ENCODE measurements around the gene DSCAML1.

The DSCAML1 gene

DNA sequence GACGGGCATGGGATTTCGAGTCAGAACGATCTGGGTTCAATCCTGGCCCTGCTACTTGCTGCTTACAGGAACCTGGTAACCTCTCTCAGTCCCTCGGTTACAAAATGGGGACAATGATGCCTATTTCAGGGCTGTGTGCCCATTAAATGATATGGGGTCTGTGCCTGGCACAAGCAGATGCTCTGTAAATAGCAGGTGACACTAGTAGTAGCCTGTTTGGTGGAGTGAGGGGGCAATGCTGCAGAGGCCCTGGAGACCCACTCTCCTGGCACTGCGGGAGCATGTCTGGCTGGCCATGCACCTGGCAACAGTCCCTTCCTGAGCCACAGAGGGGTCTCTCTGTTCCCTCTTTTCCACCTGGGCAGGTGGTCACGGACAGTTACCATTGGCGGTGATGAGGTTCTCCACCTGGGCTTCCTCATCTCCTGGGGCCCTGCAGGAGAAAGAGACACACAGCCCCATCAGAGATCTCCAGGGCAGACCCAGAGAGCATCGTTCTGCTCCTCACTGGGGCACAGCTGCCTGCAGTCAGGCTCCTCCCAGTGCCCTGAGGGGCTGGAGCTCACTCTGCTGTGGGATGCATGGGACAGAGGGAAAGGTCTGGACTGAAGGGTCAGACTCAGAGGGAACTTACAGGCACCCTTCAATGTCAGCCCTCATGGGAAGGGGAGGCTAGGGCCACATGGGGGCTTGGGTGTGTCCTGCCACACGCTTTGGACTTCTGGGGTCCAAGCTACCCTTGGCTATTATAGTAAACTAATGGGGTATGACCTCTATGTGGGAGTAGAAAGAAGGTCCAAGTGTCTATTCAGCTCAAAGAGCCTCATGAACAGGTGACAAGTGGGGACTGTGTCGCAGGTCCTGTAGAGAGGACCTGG lies 43.2 kb upstream of the DSCAML1 start:
- Histone ChIP-seq H3K27me3 (ENCODE audit: insufficient read depth, low read length) (no peaks in the 10 kb centered on the region), H4K20me1 (ENCODE audit: insufficient read depth, low read length) (no peaks in the 10 kb centered on the region), H3K4me3 (ENCODE audit: low read depth, low read length, poor library complexity, severe bottlenecking) (no peak overlapping the region), H3K27ac (ENCODE audit: low read depth, low read length, poor library complexity, severe bottlenecking) (no peak overlapping the region), H3F3A (ENCODE audit: insufficient read depth, low read length) (no peaks in the 10 kb centered on the region), H3K9ac (ENCODE audit: low read length) (no peak overlapping the region), H3K9me2 (ENCODE audit: low read depth, low read length) (no peaks in the 10 kb centered on the region), H3K4me1 (ENCODE audit: insufficient read depth, low read length, severe bottlenecking) (no peaks in the 10 kb centered on the region), H3K4me2 (ENCODE audit: low read length) (no peak overlapping the region), H3K36me3 (ENCODE audit: insufficient read depth, low read length) (no peaks in the 10 kb centered on the region), H3K9me3 (ENCODE audit: low read length) (no peaks in the 10 kb centered on the region), H2AFZ (ENCODE audit: low read length) (no peak overlapping the region), H3K79me2 (ENCODE audit: insufficient read depth, low read length) (no peaks in the 10 kb centered on the region)
- TF ChIP-seq EZH2 (IDR thresholded peaks at IDR 0.05; ENCODE audit: borderline replicate concordance, low read length) = no peak
- TF ChIP-seq, protein P1, sequence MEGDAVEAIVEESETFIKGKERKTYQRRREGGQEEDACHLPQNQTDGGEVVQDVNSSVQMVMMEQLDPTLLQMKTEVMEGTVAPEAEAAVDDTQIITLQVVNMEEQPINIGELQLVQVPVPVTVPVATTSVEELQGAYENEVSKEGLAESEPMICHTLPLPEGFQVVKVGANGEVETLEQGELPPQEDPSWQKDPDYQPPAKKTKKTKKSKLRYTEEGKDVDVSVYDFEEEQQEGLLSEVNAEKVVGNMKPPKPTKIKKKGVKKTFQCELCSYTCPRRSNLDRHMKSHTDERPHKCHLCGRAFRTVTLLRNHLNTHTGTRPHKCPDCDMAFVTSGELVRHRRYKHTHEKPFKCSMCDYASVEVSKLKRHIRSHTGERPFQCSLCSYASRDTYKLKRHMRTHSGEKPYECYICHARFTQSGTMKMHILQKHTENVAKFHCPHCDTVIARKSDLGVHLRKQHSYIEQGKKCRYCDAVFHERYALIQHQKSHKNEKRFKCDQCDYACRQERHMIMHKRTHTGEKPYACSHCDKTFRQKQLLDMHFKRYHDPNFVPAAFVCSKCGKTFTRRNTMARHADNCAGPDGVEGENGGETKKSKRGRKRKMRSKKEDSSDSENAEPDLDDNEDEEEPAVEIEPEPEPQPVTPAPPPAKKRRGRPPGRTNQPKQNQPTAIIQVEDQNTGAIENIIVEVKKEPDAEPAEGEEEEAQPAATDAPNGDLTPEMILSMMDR (IDR thresholded peaks at IDR 0.05; ENCODE audit: low read length) = no peak

DNA sequence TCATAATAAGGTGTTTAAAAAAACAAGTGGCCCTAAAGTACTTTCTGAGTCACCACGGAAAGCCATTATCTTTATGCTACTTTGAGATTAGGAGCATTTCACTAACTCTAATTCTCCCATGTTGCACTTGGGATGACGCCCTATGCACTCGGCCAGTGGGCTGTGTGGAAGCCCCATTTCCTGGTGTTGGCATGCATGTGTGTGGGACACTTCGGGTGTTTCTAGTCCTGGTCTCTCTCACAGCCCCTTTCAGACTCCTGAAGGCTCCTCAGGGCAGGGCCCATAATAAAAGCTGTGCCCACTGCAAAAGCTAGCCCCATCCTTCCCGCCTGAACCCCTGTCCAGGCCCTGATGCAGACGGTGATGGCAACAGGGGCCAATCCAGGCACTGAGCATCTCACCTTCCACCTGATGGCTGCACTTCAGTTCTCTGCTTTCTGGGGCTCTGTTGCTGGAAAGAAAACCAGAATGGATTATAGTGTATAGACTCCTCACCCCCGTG lies 42.4 kb upstream of the DSCAML1 start:
- H3K9me2 ChIP-seq (ENCODE audit: low read depth, low read length) = no peaks in the 10 kb centered on the region
- no peak overlapping the region for H2AFZ ChIP-seq (ENCODE audit: low read length)
- no peak for TF ChIP-seq EZH2 (IDR thresholded peaks at IDR 0.05; ENCODE audit: borderline replicate concordance, low read length)
- TF ChIP-seq, protein P1 (IDR thresholded peaks at IDR 0.05; ENCODE audit: low read length) = no peak
- H3K9me3 ChIP-seq (ENCODE audit: low read length) = no peaks in the 10 kb centered on the region
- no peak overlapping the region for H3K4me2 ChIP-seq (ENCODE audit: low read length)
- H3K4me3 ChIP-seq (ENCODE audit: low read depth, low read length, poor library complexity, severe bottlenecking) = no peak overlapping the region
- no peaks in the 10 kb centered on the region for H3K36me3 ChIP-seq (ENCODE audit: insufficient read depth, low read length)
- H3K79me2 ChIP-seq (ENCODE audit: insufficient read depth, low read length) = no peaks in the 10 kb centered on the region
- no peaks in the 10 kb centered on the region for H4K20me1 ChIP-seq (ENCODE audit: insufficient read depth, low read length)
- no peak overlapping the region for H3K9ac ChIP-seq (ENCODE audit: low read length)
- no peaks in the 10 kb centered on the region for H3K27me3 ChIP-seq (ENCODE audit: insufficient read depth, low read length)
- no peaks in the 10 kb centered on the region for H3K4me1 ChIP-seq (ENCODE audit: insufficient read depth, low read length, severe bottlenecking)
- no peaks in the 10 kb centered on the region for H3F3A ChIP-seq (ENCODE audit: insufficient read depth, low read length)
- H3K27ac ChIP-seq (ENCODE audit: low read depth, low read length, poor library complexity, severe bottlenecking) = no peak overlapping the region

DNA sequence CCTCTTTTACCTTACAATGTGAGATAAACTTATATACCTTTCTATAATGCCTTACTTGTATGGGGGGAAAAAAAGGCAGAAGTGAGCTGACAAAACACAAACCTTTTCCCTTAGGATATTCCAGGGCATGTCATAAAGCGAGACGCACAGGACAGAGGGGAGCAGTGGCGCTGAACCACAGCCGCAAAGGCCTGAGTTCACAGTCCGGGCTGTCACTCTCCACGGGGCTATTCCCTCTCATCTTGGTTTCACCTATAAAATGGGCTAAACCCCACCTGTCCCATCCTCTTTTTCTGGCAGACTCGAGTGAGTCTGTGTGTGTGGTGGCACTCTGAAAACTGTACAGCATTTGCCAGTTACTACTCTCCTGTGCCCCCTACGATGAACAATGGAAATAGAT lies 41.9 kb upstream of the DSCAML1 start:
- no peaks in the 10 kb centered on the region for H3K36me3 ChIP-seq (ENCODE audit: insufficient read depth, low read length)
- no peaks in the 10 kb centered on the region for H3K9me3 ChIP-seq (ENCODE audit: low read length)
- no peaks in the 10 kb centered on the region for H3K79me2 ChIP-seq (ENCODE audit: insufficient read depth, low read length)
- no peak overlapping the region for H2AFZ ChIP-seq (ENCODE audit: low read length)
- TF ChIP-seq, protein P1 (IDR thresholded peaks at IDR 0.05; ENCODE audit: low read length) = no peak
- no peak for TF ChIP-seq EZH2 (IDR thresholded peaks at IDR 0.05; ENCODE audit: borderline replicate concordance, low read length)
- H3K27me3 ChIP-seq (ENCODE audit: insufficient read depth, low read length) = no peaks in the 10 kb centered on the region
- no peak overlapping the region for H3K27ac ChIP-seq (ENCODE audit: low read depth, low read length, poor library complexity, severe bottlenecking)
- H3K4me3 ChIP-seq (ENCODE audit: low read depth, low read length, poor library complexity, severe bottlenecking) = no peak overlapping the region
- H3K9ac ChIP-seq (ENCODE audit: low read length) = no peak overlapping the region
- H3F3A ChIP-seq (ENCODE audit: insufficient read depth, low read length) = no peaks in the 10 kb centered on the region
- H3K9me2 ChIP-seq (ENCODE audit: low read depth, low read length) = no peaks in the 10 kb centered on the region
- no peak overlapping the region for H3K4me2 ChIP-seq (ENCODE audit: low read length)
- H4K20me1 ChIP-seq (ENCODE audit: insufficient read depth, low read length) = no peaks in the 10 kb centered on the region
- no peaks in the 10 kb centered on the region for H3K4me1 ChIP-seq (ENCODE audit: insufficient read depth, low read length, severe bottlenecking)

Data from OCI-LY1 (cell line).